GM23338 (cell line): ENCODE measurements around the gene TIMP3. TPM values are rescaled to one million over a fixed set of nuclear protein-coding genes. Genes with fewer than 3 reads are reported as not detected.

Source experiments
- ATAC-seq: fragments of 200-7000 bp; cut with Tn5 transposase; 3 replicates; pipeline ENCODE4 v1.9.1; 2020
- DNase-seq: peaks from one replicate; pipeline ENCODE4 v3.0.0-alpha.2; 2015; ENCODE audit warnings: low spot score
- H2AFZ ChIP-seq: fragments of 200-600 bp; sonication (generic); 2 replicates; pipeline ENCODE4 v1.8.0; 2016; ENCODE audit warnings: antibody characterized with exemption, mild to moderate bottlenecking, moderate library complexity
- H3F3A ChIP-seq: fragments of 200-600 bp; sonication (generic); replicated peaks from 2 replicates; pipeline ENCODE4 v1.8.0; 2017; ENCODE audit warnings: antibody characterized with exemption, mixed run types, low read depth
- H3K27ac ChIP-seq: fragments of 200-600 bp; sonication (generic); 2 replicates; pipeline ENCODE4 v1.6.1; 2016; ENCODE audit warnings: low read depth
- H3K27me3 ChIP-seq: fragments of 200-600 bp; sonication (generic); 2 replicates; pipeline ENCODE4 v1.8.0; 2016; ENCODE audit warnings: mild to moderate bottlenecking, mixed run types, moderate library complexity; ENCODE audit not compliant: insufficient read depth
- H3K36me3 ChIP-seq: fragments of 200-600 bp; sonication (generic); 2 replicates; pipeline ENCODE4 v1.8.0; 2016; ENCODE audit warnings: mild to moderate bottlenecking; ENCODE audit not compliant: insufficient read depth
- H3K4me1 ChIP-seq: fragments of 200-600 bp; sonication (generic); 2 replicates; pipeline ENCODE4 v1.8.0; 2016; ENCODE audit warnings: mild to moderate bottlenecking, moderate library complexity; ENCODE audit not compliant: insufficient read depth
- H3K4me2 ChIP-seq: fragments of 200-600 bp; sonication (generic); 2 replicates; pipeline ENCODE4 v1.7.1; 2017; ENCODE audit warnings: mixed run types
- H3K4me3 ChIP-seq: fragments of 200-600 bp; sonication (generic); 2 replicates; pipeline ENCODE4 v1.6.1; 2016; ENCODE audit warnings: mixed run types
- H3K79me2 ChIP-seq: fragments of 200-600 bp; sonication (generic); replicated peaks from 2 replicates; pipeline ENCODE4 v1.8.0; 2017; ENCODE audit warnings: mild to moderate bottlenecking; ENCODE audit not compliant: insufficient read depth
- H3K9me2 ChIP-seq: fragments of 200-600 bp; sonication (generic); 2 replicates; pipeline ENCODE4 v1.8.0; 2017; ENCODE audit not compliant: insufficient read depth
- H4K20me1 ChIP-seq: fragments of 200-600 bp; sonication (generic); replicated peaks from 2 replicates; pipeline ENCODE4 v1.8.0; 2017; ENCODE audit warnings: mild to moderate bottlenecking; ENCODE audit not compliant: insufficient read depth
- H3K27ac Mint-ChIP-seq: 2 replicates; pipeline ENCODE4 v1.8.0; 2020; ENCODE audit warnings: inconsistent platforms, mild to moderate bottlenecking, moderate library complexity, mixed read lengths
- H3K27me3 Mint-ChIP-seq: 3 replicates; pipeline ENCODE4 v1.8.0; 2022; ENCODE audit warnings: low read depth, mild to moderate bottlenecking, moderate library complexity, mixed read lengths, inconsistent platforms; ENCODE audit not compliant: insufficient read depth, poor library complexity
- H3K36me3 Mint-ChIP-seq: 3 replicates; pipeline ENCODE4 v1.8.0; 2021; ENCODE audit warnings: low read depth, mild to moderate bottlenecking, inconsistent platforms, moderate library complexity, mixed read lengths
- H3K4me1 Mint-ChIP-seq: 3 replicates; pipeline ENCODE4 v1.8.0; 2020; ENCODE audit warnings: mild to moderate bottlenecking, inconsistent platforms, mixed read lengths
- H3K4me3 Mint-ChIP-seq: 3 replicates; pipeline ENCODE4 v1.8.0; 2021; ENCODE audit warnings: moderate library complexity, mild to moderate bottlenecking, inconsistent platforms, mixed read lengths
- H3K9me3 Mint-ChIP-seq: 3 replicates; pipeline ENCODE4 v1.8.0; 2020; ENCODE audit warnings: moderate library complexity, mild to moderate bottlenecking, inconsistent platforms, mixed read lengths
- CREB1 ChIP-seq: fragments of 250-450 bp; sonication (Bioruptor Pico); IDR thresholded peaks from 2 replicates; pipeline ENCODE4 v1.5.0; 2020; ENCODE audit warnings: low read depth, mild to moderate bottlenecking, moderate library complexity
- CTCF ChIP-seq, 2 experiments: fragments of 200-600 bp in 1 of 2; sonication (generic) in 1 of 2; conservative IDR thresholded peaks; 2 replicates each; pipeline versions ENCODE4 v1.5.1 to v1.6.1; 2016 to 2017; ENCODE audit warnings: antibody characterized with exemption in 2 of 2, low read depth in 2 of 2, mild to moderate bottlenecking in 2 of 2, moderate library complexity in 1 of 2
- EZH2 ChIP-seq: fragments of 200-600 bp; sonication (generic); IDR thresholded peaks from one replicate; pipeline ENCODE4 v1.8.0; 2017; ENCODE audit warnings: antibody characterized with exemption, mild to moderate bottlenecking, low read depth; ENCODE audit not compliant: unreplicated experiment
- EZH2phosphoT487 ChIP-seq: fragments of 200-600 bp; sonication (generic); IDR thresholded peaks from one replicate; pipeline ENCODE4 v1.8.1; 2018; ENCODE audit warnings: antibody characterized with exemption; ENCODE audit not compliant: unreplicated experiment
- JUNB ChIP-seq: IDR thresholded peaks from one replicate; pipeline ENCODE4 v1.6.1; 2016; ENCODE audit warnings: antibody characterized with exemption; ENCODE audit not compliant: unreplicated experiment
- NANOG ChIP-seq: IDR thresholded peaks from 2 replicates; pipeline ENCODE4 v1.6.1; 2016; ENCODE audit warnings: antibody characterized with exemption, borderline replicate concordance
- POLR2AphosphoS5 ChIP-seq: IDR thresholded peaks from 2 replicates; pipeline ENCODE4 v1.6.1; 2016; ENCODE audit warnings: antibody characterized with exemption, low read depth
- REST ChIP-seq: IDR thresholded peaks from one replicate; pipeline ENCODE4 v1.6.1; 2018; ENCODE audit warnings: antibody characterized with exemption; ENCODE audit not compliant: unreplicated experiment
- STAT1 ChIP-seq: IDR thresholded peaks from one replicate; pipeline ENCODE4 v1.6.1; 2016; ENCODE audit warnings: antibody characterized with exemption; ENCODE audit not compliant: unreplicated experiment
- ZNF114 ChIP-seq: fragments of 250-450 bp; sonication (Bioruptor Pico); IDR thresholded peaks from 2 replicates; pipeline ENCODE4 v1.5.0; 2020; ENCODE audit warnings: mild to moderate bottlenecking, moderate library complexity
- ZNF331 ChIP-seq: fragments of 250-450 bp; sonication (Bioruptor Pico); IDR thresholded peaks from 2 replicates; pipeline ENCODE4 v1.5.0; 2020; ENCODE audit warnings: low read depth, mild to moderate bottlenecking, moderate library complexity
- polyA plus RNA-seq: library from polyadenylated mRNA; unstranded; fragments of >200 nt; fragmentation: Nextera tagmentation; extraction: Ambion mirVana; gene quantifications from 2 replicates; pipeline ENCODE4 v1.2.1, GENCODE V29; 2016
- total RNA-seq: library from RNA; depleted of rRNA; stranded (reverse); fragments of >200 nt; shearing (Covaris generic); gene quantifications from 2 replicates; pipeline ENCODE4 v1.2.3, GENCODE V29; 2014
- TF ChIP-seq, protein P1 (sequence below): fragments of 250-450 bp; sonication (Bioruptor Pico); IDR thresholded peaks from 2 replicates; pipeline ENCODE4 v1.5.0; 2020; ENCODE audit warnings: mild to moderate bottlenecking, moderate library complexity
- TF ChIP-seq, protein P2 (sequence below): IDR thresholded peaks from 2 replicates; pipeline ENCODE4 v1.6.1; 2016; ENCODE audit warnings: antibody characterized with exemption

Gene TIMP3
- total and polyA plus RNA-seq, 2 experiments from 2014 or later: 1.4 to 4.3 TPM

- Mint-ChIP-seq H3K9me3 (no peaks in the 10 kb centered on the region), H3K4me1 (peaks cover 34% of the 10 kb centered on the region), H3K4me3 (no peak overlapping the region), H3K27ac (no peak overlapping the region; the same call in 1 of the 2 replicates), H3K36me3 (no peaks in the 10 kb centered on the region), H3K27me3 (peaks cover 11% of the 10 kb centered on the region)
- no peaks in the 10 kb centered on the region for H3F3A ChIP-seq
- H3K79me2 ChIP-seq: no peaks in the 10 kb centered on the region
- peaks cover 5% of the 10 kb centered on the region; the same call in 1 of the 2 replicates for H3K9me2 ChIP-seq
- no peak for TF ChIP-seq EZH2
- no peak for TF ChIP-seq REST
- TF ChIP-seq CTCF (conservative IDR thresholded peaks at IDR 0.05; ENCODE audit: low read depth in 2 of 2): no peak
- TF ChIP-seq POLR2AphosphoS5: no peak
- no peak for TF ChIP-seq EZH2phosphoT487
- TF ChIP-seq, protein P1, sequence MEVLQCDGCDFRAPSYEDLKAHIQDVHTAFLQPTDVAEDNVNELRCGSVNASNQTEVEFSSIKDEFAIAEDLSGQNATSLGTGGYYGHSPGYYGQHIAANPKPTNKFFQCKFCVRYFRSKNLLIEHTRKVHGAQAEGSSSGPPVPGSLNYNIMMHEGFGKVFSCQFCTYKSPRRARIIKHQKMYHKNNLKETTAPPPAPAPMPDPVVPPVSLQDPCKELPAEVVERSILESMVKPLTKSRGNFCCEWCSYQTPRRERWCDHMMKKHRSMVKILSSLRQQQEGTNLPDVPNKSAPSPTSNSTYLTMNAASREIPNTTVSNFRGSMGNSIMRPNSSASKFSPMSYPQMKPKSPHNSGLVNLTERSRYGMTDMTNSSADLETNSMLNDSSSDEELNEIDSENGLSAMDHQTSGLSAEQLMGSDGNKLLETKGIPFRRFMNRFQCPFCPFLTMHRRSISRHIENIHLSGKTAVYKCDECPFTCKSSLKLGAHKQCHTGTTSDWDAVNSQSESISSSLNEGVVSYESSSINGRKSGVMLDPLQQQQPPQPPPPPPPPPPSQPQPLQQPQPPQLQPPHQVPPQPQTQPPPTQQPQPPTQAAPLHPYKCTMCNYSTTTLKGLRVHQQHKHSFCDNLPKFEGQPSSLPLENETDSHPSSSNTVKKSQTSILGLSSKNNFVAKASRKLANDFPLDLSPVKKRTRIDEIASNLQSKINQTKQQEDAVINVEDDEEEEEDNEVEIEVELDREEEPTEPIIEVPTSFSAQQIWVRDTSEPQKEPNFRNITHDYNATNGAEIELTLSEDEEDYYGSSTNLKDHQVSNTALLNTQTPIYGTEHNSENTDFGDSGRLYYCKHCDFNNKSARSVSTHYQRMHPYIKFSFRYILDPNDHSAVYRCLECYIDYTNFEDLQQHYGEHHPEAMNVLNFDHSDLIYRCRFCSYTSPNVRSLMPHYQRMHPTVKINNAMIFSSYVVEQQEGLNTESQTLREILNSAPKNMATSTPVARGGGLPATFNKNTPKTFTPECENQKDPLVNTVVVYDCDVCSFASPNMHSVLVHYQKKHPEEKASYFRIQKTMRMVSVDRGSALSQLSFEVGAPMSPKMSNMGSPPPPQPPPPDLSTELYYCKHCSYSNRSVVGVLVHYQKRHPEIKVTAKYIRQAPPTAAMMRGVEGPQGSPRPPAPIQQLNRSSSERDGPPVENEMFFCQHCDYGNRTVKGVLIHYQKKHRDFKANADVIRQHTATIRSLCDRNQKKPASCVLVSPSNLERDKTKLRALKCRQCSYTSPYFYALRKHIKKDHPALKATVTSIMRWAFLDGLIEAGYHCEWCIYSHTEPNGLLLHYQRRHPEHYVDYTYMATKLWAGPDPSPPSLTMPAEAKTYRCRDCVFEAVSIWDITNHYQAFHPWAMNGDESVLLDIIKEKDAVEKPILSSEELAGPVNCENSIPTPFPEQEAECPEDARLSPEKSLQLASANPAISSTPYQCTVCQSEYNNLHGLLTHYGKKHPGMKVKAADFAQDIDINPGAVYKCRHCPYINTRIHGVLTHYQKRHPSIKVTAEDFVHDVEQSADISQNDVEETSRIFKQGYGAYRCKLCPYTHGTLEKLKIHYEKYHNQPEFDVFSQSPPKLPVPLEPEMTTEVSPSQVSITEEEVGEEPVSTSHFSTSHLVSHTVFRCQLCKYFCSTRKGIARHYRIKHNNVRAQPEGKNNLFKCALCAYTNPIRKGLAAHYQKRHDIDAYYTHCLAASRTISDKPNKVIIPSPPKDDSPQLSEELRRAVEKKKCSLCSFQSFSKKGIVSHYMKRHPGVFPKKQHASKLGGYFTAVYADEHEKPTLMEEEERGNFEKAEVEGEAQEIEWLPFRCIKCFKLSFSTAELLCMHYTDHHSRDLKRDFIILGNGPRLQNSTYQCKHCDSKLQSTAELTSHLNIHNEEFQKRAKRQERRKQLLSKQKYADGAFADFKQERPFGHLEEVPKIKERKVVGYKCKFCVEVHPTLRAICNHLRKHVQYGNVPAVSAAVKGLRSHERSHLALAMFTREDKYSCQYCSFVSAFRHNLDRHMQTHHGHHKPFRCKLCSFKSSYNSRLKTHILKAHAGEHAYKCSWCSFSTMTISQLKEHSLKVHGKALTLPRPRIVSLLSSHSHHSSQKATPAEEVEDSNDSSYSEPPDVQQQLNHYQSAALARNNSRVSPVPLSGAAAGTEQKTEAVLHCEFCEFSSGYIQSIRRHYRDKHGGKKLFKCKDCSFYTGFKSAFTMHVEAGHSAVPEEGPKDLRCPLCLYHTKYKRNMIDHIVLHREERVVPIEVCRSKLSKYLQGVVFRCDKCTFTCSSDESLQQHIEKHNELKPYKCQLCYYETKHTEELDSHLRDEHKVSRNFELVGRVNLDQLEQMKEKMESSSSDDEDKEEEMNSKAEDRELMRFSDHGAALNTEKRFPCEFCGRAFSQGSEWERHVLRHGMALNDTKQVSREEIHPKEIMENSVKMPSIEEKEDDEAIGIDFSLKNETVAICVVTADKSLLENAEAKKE (CRISPR knock-in tag): no peak
- no peak for TF ChIP-seq STAT1
- no peak for TF ChIP-seq NANOG
- TF ChIP-seq ZNF331 (CRISPR knock-in tag): no peak
- TF ChIP-seq CREB1 (CRISPR knock-in tag): no peak
- no peak for TF ChIP-seq ZNF114 (CRISPR knock-in tag)
- no peak for TF ChIP-seq JUNB
- TF ChIP-seq, protein P2, sequence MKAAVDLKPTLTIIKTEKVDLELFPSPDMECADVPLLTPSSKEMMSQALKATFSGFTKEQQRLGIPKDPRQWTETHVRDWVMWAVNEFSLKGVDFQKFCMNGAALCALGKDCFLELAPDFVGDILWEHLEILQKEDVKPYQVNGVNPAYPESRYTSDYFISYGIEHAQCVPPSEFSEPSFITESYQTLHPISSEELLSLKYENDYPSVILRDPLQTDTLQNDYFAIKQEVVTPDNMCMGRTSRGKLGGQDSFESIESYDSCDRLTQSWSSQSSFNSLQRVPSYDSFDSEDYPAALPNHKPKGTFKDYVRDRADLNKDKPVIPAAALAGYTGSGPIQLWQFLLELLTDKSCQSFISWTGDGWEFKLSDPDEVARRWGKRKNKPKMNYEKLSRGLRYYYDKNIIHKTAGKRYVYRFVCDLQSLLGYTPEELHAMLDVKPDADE: no peak
- H3K36me3 ChIP-seq: no peaks in the 10 kb centered on the region
- no peaks in the 10 kb centered on the region for H4K20me1 ChIP-seq
- no peak for DNase-seq
- H2AFZ ChIP-seq: no peak overlapping the region
- 0 out of 2 replicates have a peak, but pooled peaks cover 7% of the 10 kb centered on the region for H3K4me1 ChIP-seq
- no peak for ATAC-seq
- H3K4me3 ChIP-seq: no peak overlapping the region
- no peak overlapping the region for H3K4me2 ChIP-seq
- H3K27ac ChIP-seq: no peak overlapping the region
- no peaks in the 10 kb centered on the region for H3K27me3 ChIP-seq
Observed at GRCh38 chr22:32820131-32821119, 18.9 kb downstream of the TIMP3 start.
